Cardiac fibroblast (primary cell): Measurements from ENCODE around the gene TRAF7.

Experiments used
- DNase-seq, 2 donors: peaks; one replicate each; pipeline versions ENCODE4 v3.0.0 to v3.0.0-alpha.2; 2010; ENCODE audit warnings: low read depth in 2 of 2
- H3K4me3 ChIP-seq, 2 donors: replicated peaks in 1 of 2; 1 replicate in 1 of 2; 2 replicates in 1 of 2; pipeline ENCODE4 v1.5.1; 2011; ENCODE audit warnings: low read depth in 2 of 2, low read length in 2 of 2, mild to moderate bottlenecking in 2 of 2, moderate library complexity in 1 of 2
- CTCF ChIP-seq: IDR thresholded peaks from one replicate; pipeline ENCODE4 v1.5.1; 2011; ENCODE audit warnings: low read depth, mild to moderate bottlenecking, low read length, inconsistent platforms

The TRAF7 gene

GRCh38 chr16:2151188-2152091 lies 4.1 kb upstream of the TRAF7 start:
- no peak for TF ChIP-seq CTCF
- peak in 1 of 2 donors; percentile 11 for DNase-seq
- peak overlapping the region in 1 of 2 donors; percentile 4 for H3K4me3 ChIP-seq

GRCh38 chr16:2152695-2153506 lies 2.7 kb upstream of the TRAF7 start:
- no peak for TF ChIP-seq CTCF
- H3K4me3 ChIP-seq: peak overlapping the region; percentile 79 to 82
- DNase-seq: peak in 1 of 2 donors; percentile 16

- DNase-seq: peak in 1 of 2 donors; percentile 20
- peak overlapping the region; percentile 79 to 82 for H3K4me3 ChIP-seq
- TF ChIP-seq CTCF: no peak
Measured at GRCh38 chr16:2154533-2155090, 970 bp upstream of the TRAF7 start.

- H3K4me3 ChIP-seq: peak overlapping the region; percentile 88
- DNase-seq: peak; percentile 63 to 76
- TF ChIP-seq CTCF: no peak
Measured at GRCh38 chr16:2155977-2156848, 631 bp downstream of the TRAF7 start.

GRCh38 chr16:2156849-2157224 lies 1.3 kb downstream of the TRAF7 start:
- H3K4me3 ChIP-seq: peak overlapping the region; percentile 88
- DNase-seq: no peak
- TF ChIP-seq CTCF: no peak
